NCI-H2227 (cell line): Measurements from ENCODE around the gene PCDHA2.
A peak's percentile ranks its signal among the peaks of the same experiment; 100 is the strongest.
"Not testable (repeated sequence)": the region's sequence is repeated elsewhere in the genome, so short reads cannot be mapped to it uniquely, and the experiment has no call there.

Source experiments
- DNase-seq: peaks from one replicate; lab custom pipeline; 2025; ENCODE audit not compliant: unreplicated experiment; lab: John Stamatoyannopoulos, UW

Gene PCDHA2

DNA sequence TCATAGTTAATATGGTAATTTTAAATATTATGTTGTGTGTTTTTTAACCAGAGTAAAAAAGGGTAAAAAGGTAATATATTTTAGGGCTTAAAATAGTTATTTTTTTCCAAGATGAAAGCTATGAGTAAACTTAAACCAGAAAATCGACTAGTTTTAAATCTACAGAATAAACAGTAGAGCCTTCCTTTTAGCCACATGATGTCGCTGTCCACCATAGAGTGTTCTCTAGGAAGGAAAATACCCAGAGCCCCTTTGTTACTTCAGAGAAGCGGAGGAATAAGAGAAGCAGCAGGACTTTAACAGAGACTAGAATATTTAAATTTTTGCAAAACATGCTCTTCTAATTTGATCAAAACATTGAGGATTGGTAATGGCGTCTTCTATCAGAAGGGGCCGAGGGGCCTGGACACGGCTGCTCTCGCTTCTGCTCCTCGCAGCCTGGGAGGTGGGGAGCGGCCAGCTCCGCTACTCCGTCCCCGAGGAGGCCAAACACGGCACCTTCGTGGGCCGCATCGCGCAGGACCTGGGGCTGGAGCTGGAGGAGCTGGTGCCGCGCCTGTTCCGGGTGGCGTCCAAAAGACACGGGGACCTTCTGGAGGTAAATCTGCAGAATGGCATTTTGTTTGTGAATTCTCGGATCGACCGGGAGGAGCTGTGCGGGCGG lies at the start of gene PCDHA2:
TSS of gene PCDHA2 (plus strand) at position 258 of the 664 bp plus-strand sequence.
- DNase-seq, result no peak

DNA sequence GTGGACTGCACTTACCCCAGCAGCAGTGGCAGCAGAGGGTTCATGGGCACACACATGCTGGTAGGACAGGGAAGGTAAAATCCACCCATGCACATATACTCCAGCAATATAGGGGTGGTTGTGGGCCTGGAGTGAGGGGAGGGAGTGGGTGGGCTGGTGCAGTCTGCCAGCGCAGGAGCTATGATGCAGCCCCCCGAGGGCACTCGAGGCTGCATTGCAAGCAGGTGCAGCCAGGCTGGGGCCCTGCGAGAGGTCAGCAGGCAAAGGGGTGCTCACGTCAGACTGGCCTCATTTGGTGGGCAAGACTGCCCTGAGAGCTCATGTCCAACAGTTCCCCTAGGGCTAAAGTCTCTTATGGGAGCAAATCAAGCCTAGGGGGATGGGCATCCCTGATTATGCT lies 41.1 kb upstream of the PCDHA2 start:
- DNase-seq, result no peak

DNA sequence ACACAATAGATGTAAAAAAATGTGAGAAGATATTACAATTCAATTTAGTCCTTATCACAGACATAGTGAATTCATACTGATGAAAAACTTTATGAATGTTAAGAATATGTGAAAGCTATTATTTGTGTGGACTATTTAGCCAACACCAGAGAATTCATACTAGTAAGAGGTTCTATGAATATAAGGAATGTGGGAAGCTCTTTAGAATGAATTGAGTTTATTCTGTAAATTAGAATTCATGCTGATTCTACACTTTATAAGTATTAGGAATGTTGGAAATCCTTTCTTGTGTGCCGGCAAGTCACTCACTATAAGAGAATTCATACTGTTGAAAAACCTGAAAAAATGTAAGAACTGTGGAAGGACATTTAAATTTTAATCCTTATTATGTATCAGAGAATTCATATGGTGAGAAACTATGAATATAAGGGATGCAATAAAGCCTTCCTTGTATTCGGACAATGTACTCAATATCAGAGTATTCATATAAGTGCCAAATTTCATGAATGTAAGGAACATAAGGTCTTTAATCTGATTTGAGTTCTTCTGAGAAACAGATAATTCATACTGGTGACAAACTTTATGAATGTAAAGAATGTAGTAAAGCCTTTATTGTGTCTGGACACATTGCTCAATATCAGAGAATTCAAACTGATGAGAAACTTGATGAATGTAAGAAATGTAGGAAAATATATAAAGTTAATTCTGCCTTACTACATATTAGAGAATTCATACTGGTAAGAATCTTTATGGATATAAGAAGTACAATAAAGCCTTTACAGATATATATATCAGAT lies 30.3 kb upstream of the PCDHA2 start:
- DNase-seq, result no peak

DNA sequence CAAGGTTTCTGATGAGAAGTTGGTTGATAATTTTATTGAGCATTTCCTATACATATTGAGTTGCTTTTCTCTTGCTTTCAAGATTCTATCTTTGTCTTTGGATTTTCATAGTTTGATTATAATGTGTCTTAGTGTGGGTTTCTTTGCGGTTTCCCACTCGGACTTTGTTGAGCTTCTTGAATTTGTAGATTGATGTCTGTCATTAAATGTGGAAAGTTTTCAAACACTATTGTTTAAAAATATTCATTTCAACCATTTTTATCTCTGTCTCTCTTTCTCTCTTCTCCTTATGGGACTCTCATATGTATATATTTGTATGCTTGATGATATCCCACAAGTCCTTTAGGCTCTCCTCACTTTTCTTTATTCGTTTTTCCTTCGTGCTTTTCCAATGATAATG lies 27.2 kb upstream of the PCDHA2 start:
- no peak for DNase-seq

DNA sequence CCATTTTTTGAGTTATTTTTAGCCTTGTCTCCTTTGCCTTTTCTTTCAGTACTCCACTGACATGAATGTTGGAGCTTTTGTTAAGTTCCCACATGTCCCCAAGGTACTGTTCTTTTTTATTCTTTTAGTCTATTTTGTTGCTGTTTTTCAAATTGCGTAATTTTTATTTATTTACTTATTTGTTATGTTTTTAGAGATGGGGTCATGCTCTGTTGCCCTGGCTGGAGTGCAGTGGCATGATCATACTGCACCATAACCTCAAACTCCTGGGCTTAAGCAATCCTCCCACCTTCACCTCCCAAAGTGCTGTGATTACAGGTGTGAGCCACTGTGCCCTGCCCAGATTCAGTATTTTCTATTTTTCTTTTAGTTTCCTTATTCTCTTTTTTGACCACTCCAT lies 14.1 kb upstream of the PCDHA2 start:
- DNase-seq, result no peak

DNA sequence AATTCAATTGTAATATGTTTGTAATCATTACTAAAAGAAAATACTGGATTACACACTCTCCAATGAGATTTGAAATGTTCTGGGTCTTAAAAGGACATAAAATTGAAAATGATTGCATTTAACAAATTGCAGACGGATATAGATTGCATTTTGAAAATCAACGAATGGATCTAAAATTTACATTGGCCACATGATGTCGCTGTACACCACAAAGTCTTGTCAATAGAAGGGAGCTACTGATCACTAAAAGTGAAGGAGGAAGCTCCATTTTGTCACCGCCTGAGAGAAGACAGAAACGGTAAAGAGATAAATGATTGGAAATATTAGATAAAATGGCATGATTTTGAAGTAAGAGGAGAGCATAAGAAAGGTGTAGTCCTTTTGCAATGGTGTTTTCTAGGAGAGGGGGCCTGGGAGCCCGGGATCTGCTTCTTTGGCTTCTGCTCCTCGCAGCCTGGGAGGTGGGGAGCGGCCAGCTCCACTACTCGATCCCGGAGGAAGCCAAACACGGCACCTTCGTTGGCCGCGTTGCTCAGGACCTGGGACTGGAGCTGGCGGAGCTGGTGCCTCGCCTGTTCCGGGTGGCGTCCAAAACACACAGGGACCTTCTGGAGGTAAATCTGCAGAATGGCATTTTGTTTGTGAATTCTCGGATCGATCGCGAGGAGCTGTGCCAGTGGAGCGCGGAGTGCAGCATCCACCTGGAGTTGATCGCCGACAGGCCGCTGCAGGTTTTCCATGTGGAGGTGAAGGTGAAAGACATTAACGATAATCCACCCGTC lies 8.6 kb upstream of the PCDHA2 start, which contains the start of gene PCDHA1:
TSS of gene PCDHA1 (plus strand) at position 236 of the 782 bp plus-strand sequence.
- DNase-seq, result peak; percentile 70

DNA sequence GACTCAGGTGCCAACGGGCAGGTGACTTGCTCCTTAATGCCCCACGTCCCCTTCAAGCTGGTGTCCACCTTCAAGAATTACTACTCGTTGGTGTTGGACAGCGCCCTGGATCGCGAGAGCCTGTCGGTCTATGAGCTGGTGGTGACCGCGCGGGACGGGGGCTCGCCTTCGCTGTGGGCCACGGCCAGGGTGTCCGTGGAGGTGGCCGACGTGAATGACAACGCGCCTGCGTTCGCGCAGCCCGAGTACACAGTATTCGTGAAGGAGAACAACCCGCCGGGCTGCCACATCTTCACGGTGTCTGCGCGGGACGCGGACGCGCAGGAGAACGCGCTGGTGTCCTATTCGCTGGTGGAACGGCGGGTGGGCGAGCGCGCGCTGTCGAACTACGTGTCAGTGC lies 7.2 kb upstream of the PCDHA2 start:
- DNase-seq, result not testable (repeated sequence)

DNA sequence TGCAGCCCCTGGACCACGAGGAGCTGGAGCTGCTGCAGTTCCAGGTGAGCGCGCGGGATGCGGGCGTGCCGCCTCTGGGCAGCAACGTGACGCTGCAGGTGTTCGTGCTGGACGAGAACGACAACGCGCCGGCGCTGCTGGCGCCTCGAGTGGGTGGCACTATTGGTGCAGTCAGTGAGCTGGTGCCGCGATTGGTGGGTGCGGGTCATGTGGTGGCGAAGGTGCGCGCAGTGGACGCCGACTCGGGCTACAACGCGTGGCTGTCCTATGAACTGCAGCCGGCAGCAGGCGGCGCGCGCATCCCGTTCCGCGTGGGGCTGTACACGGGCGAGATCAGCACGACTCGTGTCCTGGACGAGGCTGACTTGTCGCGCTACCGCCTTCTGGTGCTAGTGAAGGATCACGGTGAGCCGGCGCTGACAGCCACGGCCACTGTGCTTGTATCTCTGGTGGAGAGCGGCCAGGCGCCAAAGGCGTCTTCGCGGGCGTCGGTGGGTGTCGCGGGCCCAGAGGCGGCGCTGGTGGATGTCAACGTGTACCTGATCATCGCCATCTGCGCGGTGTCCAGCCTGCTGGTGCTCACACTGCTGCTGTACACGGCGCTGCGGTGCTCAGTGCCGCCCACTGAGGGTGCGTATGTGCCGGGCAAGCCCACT lies 6.7 kb upstream of the PCDHA2 start:
- not testable (repeated sequence) for DNase-seq

DNA sequence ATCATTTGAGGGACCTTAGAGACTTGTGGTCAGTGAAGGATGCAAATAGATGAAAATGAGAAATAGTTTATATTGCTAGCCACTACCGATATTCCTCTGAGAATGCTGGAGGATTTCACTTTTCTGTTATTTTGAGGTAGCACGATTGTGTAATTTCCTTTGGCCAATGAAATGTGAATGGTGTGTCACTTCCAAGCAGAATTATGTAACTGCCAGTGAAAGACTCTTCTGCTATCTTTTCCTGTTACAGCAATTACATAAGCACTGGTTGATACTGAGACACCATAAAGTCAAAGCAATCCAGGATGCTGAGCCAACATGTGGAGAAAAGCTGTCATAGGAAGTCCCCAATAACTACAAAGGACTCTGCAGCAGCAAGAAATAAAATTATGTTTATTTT lies 3.6 kb upstream of the PCDHA2 start:
- no peak for DNase-seq

DNA sequence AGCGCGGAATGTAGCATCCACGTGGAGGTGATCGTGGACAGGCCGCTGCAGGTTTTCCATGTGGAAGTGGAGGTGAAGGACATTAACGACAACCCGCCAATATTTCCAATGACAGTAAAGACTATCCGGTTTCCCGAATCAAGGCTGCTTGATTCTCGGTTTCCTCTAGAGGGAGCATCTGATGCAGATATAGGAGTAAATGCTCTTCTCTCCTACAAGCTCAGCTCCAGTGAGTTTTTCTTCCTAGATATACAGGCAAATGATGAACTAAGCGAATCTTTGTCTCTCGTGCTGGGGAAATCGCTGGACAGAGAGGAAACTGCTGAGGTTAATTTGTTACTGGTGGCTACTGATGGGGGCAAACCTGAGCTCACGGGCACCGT lies 598 bp downstream of the PCDHA2 start:
- no peak for DNase-seq

DNA sequence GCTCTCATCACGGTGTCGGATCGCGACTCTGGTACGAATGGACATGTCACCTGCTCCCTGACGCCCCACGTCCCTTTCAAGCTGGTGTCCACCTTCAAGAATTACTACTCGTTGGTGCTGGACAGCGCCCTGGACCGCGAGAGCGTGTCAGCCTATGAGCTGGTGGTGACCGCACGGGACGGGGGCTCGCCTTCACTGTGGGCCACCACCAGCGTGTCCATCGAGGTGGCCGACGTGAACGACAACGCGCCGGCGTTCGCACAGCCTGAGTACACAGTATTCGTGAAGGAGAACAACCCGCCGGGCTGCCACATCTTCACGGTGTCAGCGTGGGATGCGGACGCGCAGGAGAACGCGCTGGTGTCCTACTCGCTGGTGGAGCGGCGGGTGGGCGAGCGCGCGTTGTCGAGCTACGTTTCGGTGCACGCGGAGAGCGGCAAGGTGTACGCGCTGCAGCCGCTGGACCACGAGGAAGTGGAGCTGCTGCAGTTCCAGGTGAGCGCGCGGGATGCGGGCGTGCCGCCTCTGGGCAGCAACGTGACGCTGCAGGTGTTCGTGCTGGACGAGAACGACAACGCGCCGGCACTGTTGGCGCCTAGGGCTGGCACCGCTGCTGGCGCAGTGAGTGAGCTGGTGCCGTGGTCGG lies 1.5 kb downstream of the PCDHA2 start:
- DNase-seq, result not testable (repeated sequence)

DNA sequence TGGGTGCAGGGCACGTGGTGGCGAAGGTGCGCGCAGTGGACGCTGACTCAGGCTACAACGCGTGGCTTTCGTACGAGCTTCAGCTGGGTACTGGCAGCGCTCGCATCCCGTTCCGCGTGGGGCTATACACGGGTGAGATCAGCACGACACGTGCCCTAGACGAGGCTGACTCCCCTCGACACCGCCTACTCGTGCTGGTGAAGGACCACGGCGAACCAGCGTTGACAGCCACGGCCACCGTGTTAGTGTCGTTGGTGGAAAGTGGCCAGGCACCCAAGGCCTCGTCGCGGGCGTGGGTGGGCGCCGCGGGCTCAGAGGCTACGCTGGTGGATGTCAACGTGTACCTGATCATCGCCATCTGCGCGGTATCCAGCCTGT lies 2.1 kb downstream of the PCDHA2 start:
- DNase-seq, result no peak

DNA sequence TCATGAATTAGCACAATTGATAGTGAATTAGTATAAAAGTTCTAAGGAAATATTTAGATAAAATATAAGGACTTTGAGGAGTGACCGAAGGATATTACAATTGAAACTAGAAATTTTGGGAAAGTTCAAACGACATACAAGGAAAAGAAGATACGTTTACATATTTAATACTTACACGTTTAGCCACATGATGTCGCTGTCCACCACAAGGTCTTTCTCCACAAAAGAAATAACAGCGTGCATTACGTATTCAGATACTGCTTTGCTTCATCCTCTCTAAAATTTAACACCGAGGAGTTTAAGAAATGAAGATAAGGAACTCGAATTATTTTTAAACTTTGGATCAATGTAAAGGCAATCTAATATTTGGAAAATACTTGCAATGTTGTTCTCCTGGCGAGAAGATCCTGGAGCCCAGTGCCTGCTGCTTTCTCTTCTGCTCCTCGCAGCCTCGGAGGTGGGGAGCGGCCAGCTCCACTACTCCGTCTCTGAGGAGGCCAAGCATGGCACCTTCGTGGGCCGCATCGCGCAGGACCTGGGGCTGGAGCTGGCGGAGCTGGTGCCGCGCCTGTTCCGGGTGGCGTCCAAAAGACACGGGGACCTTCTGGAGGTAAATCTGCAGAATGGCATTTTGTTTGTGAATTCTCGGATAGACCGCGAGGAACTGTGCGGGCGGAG lies 6.3 kb downstream of the PCDHA2 start, which contains the start of gene PCDHA3:
TSS of gene PCDHA3 (plus strand) at position 242 of the 678 bp plus-strand sequence.
- no peak for DNase-seq

DNA sequence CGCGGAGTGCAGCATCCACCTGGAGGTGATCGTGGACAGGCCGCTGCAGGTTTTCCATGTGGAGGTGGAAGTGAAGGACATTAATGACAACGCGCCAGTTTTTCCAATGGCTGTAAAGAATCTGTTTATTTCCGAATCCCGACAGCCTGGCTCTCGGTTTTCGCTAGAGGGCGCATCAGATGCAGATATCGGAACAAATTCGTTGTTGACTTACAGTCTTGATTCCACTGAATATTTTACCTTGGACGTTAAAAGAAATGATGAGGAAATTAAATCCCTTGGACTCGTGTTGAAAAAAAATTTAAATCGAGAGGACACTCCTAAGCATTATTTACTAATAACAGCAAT lies 6.8 kb downstream of the PCDHA2 start:
- DNase-seq, result no peak

DNA sequence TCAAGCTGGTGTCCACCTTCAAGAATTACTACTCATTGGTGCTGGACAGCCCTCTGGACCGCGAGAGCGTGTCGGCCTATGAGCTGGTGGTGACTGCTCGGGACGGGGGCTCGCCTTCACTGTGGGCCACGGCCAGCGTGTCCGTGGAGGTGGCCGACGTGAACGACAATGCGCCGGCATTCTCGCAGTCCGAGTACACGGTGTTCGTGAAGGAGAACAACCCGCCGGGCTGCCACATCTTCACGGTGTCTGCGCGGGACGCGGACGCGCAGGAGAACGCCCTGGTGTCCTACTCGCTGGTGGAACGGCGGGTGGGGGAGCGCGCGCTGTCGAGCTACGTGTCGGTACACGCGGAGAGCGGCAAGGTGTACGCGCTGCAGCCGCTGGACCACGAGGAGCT lies 7.7 kb downstream of the PCDHA2 start:
- not testable (repeated sequence) for DNase-seq

DNA sequence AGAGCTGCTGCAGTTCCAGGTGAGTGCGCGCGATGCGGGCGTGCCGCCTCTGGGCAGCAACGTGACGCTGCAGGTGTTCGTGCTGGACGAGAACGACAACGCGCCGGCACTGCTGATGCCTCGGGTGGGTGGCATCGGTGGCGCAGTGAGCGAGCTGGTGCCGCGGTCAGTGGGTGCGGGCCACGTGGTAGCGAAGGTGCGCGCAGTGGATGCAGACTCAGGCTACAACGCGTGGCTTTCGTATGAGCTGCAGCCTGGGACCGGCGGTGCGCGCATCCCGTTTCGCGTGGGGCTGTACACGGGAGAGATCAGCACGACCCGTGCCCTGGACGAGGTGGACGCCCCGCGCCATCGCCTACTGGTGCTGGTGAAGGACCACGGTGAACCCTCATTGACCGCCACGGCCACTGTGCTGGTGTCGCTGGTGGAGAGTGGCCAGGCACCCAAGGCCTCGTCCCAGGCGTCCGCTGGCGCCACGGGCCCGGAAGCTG lies 8.2 kb downstream of the PCDHA2 start:
- no peak for DNase-seq

DNA sequence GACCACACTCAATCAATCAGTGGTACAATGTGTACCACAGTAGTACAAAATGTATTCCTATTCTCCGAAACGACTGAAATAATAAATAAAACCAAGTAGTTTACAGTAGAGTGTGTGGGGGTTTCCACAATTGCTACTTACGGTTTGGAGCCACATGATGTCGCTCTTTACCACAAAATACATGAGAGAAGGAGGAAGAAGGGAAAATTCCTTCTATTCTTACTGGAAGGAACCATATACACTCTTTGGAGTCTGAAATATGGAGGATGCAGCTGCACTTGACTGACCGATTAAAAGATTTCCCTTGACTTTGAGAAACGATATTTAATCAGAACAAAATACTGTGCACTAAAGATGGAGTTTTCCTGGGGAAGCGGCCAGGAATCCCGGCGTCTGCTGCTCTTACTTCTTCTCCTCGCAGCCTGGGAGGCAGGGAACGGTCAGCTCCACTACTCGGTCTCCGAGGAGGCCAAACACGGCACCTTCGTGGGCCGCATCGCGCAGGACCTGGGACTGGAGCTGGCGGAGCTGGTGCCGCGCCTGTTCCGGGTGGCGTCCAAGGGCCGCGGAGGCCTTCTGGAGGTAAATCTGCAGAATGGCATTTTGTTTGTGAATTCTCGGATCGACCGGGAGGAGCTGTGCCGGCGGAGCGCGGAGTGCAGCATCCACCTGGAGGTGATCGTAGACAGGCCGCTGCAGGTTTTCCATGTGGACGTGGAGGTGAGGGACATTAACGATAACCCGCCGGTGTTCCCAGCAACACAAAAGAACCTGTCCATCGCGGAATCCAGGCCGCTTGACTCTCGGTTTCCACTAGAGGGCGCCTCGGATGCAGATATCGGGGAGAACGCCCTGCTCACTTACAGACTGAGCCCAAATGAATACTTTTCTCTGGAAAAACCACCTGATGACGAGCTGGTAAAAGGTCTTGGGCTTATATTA lies 12.5 kb downstream of the PCDHA2 start, which contains the start of gene PCDHA4:
TSS of gene PCDHA4 (plus strand) at position 235 of the 942 bp plus-strand sequence.
- no peak for DNase-seq

DNA sequence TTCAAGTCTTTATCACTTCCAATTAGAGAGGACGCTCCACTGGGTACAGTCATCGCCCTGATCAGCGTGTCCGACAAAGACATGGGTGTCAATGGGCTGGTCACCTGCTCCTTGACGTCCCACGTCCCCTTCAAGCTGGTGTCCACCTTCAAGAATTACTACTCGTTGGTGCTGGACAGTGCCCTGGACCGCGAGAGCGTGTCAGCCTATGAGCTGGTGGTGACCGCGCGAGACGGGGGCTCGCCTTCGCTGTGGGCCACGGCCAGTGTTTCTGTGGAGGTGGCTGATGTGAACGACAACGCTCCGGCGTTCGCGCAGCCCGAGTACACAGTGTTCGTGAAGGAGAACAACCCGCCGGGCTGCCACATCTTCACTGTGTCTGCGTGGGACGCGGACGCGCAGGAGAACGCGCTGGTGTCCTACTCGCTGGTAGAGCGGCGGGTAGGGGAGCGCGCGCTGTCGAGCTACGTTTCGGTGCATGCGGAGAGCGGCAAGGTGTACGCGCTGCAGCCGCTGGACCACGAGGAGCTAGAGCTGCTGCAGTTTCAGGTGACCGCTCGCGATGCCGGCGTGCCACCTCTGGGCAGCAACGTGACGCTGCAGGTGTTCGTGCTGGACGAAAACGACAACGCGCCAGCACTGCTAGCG lies 13.7 kb downstream of the PCDHA2 start:
- DNase-seq, result not testable (repeated sequence)
